ENCODE results near the gene TSPEAR.
A peak's percentile ranks its signal among the peaks of the same experiment; 100 is the strongest.

Gene TSPEAR

DNA sequence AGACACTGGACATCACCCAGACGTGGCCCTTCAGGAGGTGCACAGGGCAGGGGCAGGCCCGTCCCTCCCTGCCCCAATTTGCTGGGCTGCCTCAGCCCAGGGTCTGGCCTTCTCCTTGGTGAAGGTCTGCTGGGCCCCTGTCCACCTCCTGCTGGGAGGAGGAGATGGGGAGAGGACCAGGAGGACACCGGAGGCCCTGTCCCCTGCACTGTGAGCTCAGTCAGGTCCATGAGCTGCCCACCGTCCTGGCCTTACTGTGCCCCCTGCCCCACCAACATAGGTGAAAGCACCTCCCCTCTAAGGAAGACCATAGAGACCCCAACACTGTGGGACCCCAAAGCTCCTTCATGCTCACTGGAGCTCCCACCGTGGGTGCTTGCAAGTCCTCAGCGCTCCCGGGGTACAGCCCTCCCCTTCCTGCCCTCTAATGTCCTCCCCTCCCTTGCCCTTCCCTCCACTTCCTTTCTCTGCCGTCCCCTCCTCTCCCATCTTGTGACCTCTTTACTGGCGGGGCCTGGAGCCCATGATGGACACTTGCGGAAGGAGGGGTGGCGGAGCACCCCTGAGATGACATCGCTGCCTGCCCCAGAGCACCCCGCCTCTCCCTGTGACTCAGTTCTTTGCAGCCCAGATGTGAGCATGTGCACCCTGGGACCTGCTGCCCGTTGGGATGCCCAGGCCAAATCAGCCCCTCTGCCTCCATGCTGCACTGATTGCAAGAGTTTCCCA is 251.5 kb downstream of the TSPEAR start:
- TF ChIP-seq, protein P1, sequence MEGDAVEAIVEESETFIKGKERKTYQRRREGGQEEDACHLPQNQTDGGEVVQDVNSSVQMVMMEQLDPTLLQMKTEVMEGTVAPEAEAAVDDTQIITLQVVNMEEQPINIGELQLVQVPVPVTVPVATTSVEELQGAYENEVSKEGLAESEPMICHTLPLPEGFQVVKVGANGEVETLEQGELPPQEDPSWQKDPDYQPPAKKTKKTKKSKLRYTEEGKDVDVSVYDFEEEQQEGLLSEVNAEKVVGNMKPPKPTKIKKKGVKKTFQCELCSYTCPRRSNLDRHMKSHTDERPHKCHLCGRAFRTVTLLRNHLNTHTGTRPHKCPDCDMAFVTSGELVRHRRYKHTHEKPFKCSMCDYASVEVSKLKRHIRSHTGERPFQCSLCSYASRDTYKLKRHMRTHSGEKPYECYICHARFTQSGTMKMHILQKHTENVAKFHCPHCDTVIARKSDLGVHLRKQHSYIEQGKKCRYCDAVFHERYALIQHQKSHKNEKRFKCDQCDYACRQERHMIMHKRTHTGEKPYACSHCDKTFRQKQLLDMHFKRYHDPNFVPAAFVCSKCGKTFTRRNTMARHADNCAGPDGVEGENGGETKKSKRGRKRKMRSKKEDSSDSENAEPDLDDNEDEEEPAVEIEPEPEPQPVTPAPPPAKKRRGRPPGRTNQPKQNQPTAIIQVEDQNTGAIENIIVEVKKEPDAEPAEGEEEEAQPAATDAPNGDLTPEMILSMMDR (IDR thresholded peaks at IDR 0.05; ENCODE audit: insufficient read depth, low read length, poor library complexity, severe bottlenecking): no peak
- H3K36me3 ChIP-seq (ENCODE audit: control insufficient read depth, insufficient read depth, low read length): no peaks in the 10 kb centered on the region
- no peak for DNase-seq (ENCODE audit: extremely low read depth, insufficient read length)
- no peak overlapping the region for H3K4me3 ChIP-seq (replicated peaks; ENCODE audit: low read depth, low read length)
- H3K27me3 ChIP-seq (replicated peaks; ENCODE audit: control insufficient read depth, insufficient read depth, low read length): no peaks in the 10 kb centered on the region; the same call in 1 of the 2 replicates

DNA sequence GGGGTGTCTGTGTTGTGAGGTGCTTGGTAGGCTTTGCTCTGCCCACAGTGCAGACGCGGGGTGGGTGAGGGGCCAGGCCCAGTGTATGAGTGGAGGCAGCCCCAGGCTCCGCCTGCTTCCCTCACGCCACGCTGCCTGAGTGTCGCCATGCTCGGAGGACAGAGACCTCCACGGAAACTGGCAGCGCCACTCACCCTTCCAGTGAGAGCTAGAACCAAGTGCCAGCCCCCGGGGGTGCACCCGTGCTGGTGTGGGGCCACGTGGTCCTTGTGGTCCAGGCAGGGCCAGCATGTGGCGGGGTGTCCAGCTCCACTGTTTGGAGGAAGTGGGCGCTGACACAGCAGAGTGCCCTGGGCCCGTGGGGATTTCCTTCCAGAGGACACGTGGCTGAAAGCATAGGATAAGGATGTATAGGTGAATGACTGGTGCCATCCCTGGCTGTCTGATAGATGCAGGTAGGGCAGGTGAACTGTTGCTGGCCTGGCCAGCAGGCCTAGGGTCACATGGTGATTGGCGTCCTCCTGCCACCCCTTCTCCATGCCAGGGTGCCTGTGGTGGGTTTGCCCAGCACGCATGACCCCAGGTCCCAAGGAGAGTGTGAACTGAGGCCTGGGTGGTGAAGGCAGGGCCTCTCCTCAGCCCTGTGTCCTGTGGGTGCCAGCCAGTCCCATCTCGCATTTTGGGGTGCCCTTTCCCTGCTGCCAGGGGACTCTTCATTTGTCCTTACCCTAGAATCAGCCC is 252.2 kb downstream of the TSPEAR start:
- no peak for DNase-seq (ENCODE audit: extremely low read depth, insufficient read length)
- Histone ChIP-seq H3K27me3 (replicated peaks; ENCODE audit: control insufficient read depth, insufficient read depth, low read length) (no peaks in the 10 kb centered on the region; the same call in 1 of the 2 replicates), H3K4me3 (replicated peaks; ENCODE audit: low read depth, low read length) (no peak overlapping the region), H3K36me3 (ENCODE audit: control insufficient read depth, insufficient read depth, low read length) (no peaks in the 10 kb centered on the region)
- TF ChIP-seq, protein P1 (IDR thresholded peaks at IDR 0.05; ENCODE audit: insufficient read depth, low read length, poor library complexity, severe bottlenecking): no peak

DNA sequence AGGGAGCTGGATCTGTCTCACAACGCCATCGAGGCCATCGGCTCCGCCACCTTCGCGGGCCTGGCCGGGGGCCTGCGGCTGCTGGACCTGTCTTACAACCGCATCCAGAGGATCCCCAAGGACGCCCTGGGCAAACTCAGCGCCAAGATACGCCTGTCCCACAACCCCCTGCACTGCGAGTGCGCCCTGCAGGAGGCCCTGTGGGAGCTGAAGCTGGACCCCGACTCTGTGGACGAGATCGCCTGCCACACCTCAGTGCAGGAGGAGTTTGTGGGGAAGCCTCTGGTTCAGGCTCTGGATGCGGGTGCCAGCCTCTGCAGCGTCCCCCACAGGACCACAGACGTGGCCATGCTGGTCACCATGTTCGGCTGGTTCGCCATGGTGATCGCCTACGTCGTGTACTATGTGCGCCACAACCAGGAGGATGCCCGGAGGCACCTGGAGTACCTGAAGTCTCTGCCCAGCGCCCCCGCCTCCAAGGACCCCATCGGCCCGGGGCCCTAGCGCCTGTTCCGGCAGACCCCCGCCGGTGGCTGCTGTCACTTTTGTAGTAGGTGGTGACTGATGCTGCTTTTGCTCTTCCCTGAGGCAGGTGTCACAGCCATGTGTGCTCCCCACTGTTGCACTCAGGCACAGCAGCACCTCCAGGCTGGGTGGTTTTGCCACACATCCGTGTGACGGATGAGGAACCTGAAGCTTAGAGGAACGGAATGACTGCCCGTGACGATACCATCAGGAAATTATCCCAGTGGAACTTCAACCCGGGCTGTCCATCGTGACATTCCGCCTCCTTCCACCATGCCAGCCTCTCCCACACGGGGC is 254.2 kb downstream of the TSPEAR start:
- no peak overlapping the region for H3K4me3 ChIP-seq (replicated peaks; ENCODE audit: low read depth, low read length)
- no peaks in the 10 kb centered on the region for H3K36me3 ChIP-seq (ENCODE audit: control insufficient read depth, insufficient read depth, low read length)
- TF ChIP-seq, protein P1 (IDR thresholded peaks at IDR 0.05; ENCODE audit: insufficient read depth, low read length, poor library complexity, severe bottlenecking): no peak
- no peak for DNase-seq (ENCODE audit: extremely low read depth, insufficient read length)
- H3K27me3 ChIP-seq (replicated peaks; ENCODE audit: control insufficient read depth, insufficient read depth, low read length): no peaks in the 10 kb centered on the region

DNA sequence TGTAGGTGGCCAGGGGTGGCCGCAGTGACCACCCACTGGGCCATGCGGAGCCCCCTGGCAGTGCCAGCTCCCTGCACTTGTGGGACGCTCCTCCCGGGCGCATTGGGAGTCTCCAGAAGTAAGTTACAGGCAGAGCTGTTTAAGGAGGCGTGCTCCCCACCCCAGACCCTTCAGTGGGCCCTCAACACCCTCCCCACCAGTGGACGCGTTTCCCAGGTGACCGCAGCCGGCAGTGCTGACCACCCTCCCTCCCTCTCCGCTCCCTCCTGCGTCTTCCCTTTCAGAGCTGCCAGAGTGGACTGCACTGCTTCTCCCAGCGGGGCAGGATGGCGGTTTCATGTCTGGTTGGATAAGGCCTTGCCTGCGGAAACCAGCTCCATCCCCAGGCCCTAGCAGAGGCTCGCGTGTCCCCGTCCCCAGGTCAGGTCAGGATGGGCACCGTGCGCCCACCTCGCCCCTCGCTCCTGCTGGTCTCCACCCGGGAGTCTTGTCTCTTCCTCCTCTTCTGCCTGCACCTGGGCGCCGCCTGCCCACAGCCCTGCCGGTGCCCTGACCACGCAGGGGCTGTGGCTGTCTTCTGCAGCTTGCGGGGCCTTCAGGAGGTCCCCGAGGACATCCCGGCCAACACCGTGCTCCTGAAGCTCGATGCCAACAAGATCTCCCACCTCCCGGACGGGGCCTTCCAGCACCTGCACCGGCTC is 255.0 kb downstream of the TSPEAR start:
- TF ChIP-seq, protein P1 (IDR thresholded peaks at IDR 0.05; ENCODE audit: insufficient read depth, low read length, poor library complexity, severe bottlenecking): no peak
- Histone ChIP-seq H3K4me3 (replicated peaks; ENCODE audit: low read depth, low read length) (no peak overlapping the region; the same call in 1 of the 2 replicates), H3K36me3 (ENCODE audit: control insufficient read depth, insufficient read depth, low read length) (no peaks in the 10 kb centered on the region), H3K27me3 (replicated peaks; ENCODE audit: control insufficient read depth, insufficient read depth, low read length) (no peaks in the 10 kb centered on the region)
- no peak for DNase-seq (ENCODE audit: extremely low read depth, insufficient read length)

DNA sequence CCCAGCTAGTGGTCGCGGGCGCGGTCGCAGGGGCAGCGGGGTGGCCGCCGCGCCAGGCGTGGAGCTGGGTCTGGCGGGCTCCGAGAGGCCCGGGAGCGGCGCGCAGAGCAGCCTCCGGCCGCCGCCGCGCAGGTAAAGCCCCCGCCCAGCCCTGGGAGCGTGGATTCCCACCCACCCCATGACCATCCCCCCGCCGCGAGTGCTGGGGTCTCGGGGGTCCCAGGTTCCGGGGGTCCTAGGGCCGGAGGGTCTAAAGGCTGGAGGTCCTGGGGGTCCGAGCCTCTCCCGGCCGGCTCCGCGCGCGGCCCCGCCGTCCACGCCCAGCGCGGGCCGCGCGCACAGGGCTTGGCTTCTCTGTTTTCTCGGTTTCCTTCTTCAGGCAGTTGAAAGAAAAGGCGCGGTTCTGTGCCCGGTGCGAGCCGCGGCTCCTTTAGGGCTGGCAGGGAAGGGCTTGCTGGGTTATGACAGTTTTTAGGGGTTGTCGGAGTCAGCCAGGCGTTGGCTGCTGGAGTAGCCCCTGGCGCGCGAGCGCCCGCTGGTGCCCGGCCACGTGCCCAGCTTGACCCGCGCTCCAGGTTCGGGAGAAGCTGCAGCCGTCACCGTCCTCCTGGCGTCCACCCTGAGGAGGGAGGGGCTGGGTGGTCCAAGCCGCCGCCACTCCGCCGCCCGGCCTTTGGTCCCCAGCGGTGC is 255.7 kb downstream of the TSPEAR start:
- peak overlapping the region; percentile 60 for H3K4me3 ChIP-seq (replicated peaks; ENCODE audit: low read depth, low read length)
- TF ChIP-seq, protein P1 (IDR thresholded peaks at IDR 0.05; ENCODE audit: insufficient read depth, low read length, poor library complexity, severe bottlenecking): peak; percentile 43
- no peaks in the 10 kb centered on the region for H3K36me3 ChIP-seq (ENCODE audit: control insufficient read depth, insufficient read depth, low read length)
- DNase-seq (ENCODE audit: extremely low read depth, insufficient read length): peak; percentile 50
- no peaks in the 10 kb centered on the region for H3K27me3 ChIP-seq (replicated peaks; ENCODE audit: control insufficient read depth, insufficient read depth, low read length)

Measured in GM06990 (cell line).